ELR (cell line): ENCODE results near the gene CRYGB.

Experiments
- DNase-seq: peaks from one replicate; pipeline ENCODE4 v3.0.0-alpha.2; 2015; ENCODE audit warnings: low read depth

The CRYGB gene, protein sequence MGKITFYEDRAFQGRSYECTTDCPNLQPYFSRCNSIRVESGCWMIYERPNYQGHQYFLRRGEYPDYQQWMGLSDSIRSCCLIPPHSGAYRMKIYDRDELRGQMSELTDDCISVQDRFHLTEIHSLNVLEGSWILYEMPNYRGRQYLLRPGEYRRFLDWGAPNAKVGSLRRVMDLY

DNA sequence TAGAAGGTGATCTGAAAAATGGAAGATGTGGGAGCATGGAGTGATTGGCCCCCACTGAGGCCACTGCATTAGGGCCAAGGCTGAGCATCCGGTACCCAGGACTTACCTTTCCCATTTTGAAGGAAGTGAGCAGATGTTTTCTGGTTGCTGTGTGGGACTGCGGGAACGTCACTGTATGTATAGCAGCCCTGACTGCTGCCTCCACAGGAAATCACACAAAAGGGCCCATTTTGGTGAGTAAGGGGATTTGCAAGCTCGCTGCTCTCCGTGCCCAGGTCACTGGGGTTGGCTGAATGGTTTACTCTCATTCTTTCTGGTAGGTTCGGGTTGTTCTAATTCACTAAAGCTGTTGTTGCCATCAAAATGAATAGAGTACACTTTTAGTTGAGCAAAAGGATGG is at the start of gene CRYGB:
Gene CRYGB (minus strand): TSS at position 153 of the 400 bp plus-strand sequence. CDS start 38 bp downstream, at position 115.
- DNase-seq = no peak

DNA sequence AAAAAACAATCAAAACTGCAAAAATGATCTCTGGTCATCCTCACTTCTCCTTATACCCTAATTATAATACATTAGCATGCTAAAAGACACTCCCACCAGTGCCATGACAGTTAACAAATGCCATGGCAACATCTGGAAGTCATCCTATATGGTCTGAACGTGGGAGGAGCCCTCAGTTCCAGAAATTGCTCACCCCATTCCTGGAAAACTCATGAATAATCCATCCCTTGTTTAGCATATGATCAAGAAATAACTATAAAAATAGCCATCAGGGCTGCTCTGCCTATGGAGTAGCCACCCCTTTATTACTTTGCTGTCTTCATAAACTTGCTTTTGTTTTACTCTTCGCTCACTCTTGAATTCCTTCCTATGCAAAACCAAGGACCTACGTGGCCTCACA is 49.6 kb upstream of the CRYGB start:
- DNase-seq = no peak

DNA sequence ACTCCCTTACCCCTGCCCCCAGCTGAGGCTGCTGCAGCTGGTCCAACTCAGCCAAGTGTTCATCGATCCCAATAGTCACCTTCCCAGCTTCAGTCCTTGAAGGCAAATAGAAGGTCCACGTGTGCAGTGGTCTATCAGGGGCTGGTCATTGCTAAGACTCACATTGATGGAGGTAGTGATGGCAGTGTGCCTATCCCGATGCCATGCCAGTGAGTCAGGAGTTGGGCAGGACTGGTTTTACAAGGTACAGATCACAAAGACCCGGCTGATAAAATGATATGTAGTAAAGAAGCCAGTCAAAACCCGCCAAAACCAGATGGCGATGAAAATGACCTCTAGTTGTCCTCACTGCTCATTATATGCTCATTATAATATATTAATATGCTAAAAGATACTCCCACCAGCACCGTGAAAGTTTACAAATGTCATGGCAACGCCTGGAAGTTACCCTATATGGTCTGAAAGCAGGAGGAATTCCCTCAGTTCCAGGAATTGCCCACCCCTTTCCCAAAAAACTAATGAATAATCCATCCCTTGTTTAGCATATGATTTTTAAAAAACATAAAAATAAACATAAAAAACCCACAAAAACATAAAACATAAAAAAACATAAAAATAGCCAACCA is 46.8 kb upstream of the CRYGB start:
- no peak for DNase-seq

DNA sequence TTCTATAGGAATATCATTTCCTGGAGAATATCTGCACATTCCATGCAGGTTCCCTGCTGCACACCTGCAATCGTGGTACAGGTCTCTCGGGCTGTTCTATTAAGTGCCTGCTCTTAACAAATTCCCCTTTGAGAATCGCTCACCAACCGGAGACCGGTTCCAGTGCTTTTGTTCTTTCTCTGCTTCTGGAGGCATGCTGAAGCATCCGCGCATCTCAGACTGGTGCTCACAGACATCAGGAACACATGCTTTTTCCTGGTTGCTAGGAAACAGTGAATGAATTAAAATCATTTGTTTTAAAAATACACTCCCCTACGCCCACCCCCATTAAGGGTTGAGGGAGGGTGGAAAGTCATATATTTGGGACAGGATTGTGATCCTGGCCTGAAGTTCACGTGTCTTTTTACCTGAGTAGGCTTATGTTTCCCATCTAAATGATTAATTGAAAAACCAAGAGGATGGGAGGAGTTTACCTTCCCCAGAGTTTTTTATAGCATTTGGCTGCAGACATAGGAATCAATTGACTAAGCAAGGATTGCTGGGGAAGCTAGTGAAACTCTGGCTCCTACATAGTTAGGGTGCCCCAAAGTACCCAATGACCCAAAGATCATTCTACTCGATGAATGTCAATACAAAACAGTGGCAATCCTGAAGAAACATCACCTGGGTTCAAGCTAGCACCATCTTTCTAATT is 44.0 kb upstream of the CRYGB start, which contains the start of gene C2orf80:
Gene C2orf80 (minus strand): TSS at position 221 of the 694 bp plus-strand sequence. CDS start 3,044 bp downstream, outside the sequence.
- DNase-seq = no peak

DNA sequence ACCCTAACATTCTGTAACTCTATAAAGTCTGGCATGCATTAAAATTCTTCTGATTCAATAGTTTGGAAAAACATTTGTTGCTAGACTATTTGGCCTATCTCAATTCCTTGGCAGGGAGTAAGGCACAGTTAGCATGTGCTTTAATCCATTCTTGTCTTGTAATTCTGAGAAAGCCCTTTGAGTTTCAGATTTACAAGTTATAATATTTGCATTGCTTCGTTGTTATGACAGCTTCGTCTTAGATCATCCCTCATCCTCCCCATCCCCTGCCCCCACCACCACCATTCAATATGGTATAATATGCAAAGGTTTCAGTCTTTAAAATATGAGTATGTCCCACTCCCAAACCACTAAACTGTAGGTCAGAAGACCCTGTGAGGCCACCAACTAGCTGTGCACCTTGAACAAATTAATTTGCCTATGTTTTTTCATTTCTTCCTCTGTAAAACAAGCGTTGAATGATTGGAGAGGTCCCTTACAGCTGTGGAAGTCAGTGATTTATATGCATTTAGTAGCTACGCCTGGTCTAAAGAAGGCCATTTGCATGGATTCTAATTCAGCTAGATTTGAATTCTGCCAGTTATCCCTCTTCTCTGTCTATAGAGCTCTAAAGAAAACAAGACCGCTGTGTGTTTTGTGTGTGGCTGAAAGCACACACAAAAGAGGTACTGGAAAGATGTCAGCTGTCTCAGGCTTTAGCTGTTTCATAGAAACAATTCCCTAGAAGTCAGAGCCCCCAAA is 43.3 kb upstream of the CRYGB start:
- no peak for DNase-seq

DNA sequence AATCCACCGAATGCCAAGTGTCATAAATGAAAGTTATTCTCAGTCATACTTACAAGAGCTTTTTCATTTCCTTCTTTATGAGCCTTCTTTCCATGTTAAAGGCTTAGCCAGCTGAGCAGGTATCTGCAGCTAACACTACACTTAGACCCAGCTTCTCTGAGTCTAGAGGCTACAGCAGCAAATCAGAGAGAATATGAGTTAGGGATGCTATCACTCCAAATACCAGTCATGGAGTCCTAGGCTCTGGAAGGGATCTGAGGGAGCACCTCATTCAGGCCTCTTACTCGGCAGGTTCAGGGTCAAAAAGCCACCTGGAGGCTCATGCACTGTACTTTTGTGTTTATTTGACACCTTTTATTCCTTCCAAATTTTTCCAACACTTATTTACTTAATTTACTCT is 40.9 kb upstream of the CRYGB start:
- no peak for DNase-seq

DNA sequence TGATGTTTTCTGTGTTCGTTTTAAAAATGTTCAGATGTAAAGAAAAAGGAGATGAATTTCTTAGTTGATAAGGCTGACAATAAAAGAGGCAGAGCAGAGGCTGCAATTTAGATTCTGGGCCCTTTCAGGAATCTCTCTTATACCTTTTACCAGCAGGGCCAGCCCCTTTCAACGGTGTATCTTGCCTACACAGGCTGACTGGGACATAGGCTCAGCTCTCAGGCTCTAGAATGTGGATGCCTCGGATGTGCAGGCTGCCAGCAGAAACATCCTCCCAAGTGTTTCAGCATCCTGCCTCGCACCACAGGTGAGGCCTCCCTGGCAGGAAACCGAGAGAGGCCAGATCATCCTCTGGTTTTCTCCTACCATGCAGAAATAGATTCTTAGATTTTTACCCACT is 40.5 kb upstream of the CRYGB start:
- no peak for DNase-seq

DNA sequence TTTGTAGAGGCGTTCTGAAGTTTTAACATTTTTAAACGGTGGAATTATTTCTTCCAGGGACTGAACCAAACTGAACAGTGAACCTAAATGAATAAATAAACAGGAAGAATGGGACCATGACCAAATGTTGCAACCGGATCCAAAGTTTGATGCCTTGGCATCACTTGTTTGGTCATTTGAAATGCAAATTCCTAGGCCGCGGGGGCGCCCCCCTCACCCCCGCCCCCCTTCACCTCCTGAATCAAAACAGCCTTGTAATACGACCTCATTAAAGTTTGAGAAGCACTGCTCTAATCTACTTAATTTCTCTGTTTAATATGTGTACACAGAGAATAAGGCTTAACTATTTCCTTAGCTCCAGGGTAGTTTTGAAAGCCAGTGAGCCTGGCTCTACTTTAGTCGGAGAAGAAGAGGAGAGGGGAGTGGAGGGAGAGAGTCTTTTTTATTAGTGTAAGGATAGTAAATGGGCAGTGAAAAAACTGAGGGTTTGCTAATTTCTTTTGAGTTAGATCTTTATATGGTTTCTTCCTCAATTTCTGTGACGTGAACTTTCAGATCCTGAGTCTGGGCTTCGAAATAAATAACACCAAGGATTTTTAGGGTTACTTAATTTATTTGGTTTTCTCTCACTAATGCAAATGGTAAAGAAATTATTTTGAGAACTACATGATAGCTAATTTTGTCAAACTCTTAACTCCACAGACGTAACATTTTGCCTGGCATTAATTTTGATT is 38.2 kb upstream of the CRYGB start:
- no peak for DNase-seq

DNA sequence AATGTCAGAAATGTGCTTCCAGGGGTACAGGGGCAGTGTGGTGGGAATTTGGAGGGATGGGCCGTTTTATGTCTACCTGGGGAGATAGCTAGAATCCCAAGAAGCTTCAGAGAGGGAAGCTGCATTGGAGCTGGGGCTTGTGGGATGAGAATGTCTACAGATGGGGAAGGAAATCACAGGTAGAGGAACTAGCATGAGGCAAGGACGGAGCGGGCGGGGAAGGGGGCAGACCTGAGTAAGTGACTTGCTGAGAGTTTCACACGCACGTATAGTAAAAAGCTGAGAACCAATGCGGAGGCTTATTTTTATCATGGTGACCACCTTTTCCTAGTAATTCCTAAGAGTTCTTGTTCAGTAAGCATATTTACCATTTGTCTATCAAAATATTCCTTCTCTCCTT is 37.6 kb upstream of the CRYGB start:
- no peak for DNase-seq

DNA sequence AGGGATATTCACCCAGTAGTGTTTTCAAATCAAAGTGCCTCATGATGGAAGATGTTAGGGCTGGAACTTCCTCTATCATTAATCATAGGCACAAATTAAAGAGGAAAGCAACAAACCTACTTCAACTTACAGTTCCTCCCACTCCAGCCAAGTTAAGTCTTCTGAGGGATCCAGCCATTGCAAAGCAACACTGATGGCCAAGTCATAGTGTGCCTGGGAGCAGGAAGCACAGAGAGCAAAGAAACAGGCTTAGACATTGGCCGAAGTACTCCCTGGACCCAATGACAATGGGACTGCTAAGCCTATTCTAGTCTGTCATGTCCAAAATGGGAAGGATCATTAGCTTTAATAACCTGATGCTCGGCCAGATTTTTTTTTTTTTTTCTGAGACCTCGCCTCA is 36.9 kb upstream of the CRYGB start:
- no peak for DNase-seq

DNA sequence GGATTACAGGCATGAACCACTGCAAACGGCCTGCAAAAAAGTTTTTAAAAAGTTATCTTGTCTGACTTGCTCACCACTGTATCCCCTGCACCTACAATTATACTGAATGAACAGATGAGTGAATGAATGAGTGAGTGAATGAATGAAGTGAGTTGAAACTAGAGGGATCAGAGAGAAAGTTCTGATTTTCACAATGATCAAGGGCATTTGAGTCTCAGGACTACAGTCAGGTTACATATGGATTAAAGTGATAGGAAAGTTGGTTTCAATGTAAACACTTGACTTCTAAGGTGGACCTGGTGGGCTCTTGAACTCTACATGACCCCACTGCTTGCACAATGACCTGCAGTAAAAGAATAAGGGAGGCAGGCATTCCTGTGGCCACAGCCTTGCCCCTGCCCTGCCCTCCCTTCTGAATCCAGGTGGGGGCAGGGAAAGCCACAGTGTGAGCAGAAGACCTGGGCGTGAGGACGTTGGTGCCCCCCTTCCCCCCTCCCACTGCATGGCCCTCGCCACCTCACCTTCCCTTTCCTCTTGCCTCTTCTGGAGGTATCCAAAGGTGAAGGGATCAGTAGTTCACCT is 33.2 kb upstream of the CRYGB start:
- DNase-seq = no peak

DNA sequence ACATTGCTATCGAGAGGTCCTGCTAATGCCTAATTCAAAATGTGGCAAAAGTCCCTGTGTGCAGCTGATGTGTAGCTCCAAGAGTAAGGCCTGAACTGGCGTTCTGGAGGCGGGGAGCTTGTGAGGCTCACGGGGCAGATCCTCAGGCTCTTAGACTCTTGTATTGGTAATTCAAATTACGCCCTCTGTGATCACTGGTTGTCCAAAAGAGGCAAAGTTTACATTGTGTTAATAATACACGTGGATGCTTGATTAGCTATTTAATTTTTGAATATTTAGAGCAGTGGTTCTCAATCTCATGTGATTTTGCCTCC is 29.8 kb upstream of the CRYGB start:
- DNase-seq = no peak

DNA sequence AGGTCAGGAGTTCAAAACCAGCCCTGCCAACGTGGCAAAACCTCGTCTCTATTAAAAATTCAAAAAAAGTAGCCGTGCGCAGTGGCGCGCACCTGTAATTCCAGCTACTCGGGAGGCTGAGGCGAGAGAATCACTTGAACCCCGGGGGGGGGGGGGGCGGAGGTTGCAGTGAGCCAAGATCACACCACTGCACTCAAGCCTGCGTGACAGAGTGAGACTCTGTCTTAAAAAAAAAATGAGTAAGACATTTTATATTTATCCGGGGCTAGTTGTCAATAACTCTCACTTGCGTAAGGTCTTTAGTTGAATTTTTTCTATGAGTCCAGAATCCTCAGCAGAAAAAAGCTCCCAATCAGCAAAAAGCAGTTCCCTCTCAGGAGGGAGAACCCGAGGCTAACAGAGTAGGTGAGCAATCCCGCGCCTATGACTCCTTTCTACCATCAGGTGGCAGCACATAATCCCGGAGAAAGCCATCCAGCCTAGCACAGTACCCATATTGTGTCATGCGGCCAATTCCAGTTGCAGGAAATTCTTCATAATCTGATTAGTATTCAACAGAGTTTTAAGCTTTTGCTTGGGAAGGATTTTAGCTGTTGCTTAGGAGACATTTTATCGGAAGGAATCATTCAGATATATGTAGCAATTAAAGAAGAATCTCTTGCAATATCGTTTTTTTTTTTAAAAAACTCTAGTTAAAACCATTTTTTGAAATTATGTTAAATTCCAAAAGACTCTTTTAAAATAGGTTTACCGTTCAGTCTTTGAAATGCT is 29.3 kb upstream of the CRYGB start:
- peak; percentile 88 for DNase-seq

DNA sequence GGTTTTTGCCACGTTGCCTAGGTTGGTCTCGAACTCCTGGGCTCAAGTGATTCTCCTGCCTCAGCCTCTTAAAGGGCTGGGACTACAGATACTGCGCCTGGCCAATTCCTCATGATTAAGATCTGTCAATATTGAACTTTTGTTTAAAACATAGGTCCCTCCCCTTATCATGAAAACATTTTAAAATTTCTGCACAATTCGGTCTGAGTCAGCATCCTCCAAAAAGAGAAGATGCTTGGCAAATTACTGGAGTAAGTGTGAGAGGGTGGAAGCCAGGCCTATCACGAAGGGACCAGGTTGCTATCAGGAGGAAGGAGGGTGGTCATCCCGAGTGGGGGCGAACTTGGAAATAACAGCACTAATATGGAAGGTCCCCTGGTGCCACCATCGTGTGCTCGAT is 28.2 kb upstream of the CRYGB start:
- DNase-seq = no peak

DNA sequence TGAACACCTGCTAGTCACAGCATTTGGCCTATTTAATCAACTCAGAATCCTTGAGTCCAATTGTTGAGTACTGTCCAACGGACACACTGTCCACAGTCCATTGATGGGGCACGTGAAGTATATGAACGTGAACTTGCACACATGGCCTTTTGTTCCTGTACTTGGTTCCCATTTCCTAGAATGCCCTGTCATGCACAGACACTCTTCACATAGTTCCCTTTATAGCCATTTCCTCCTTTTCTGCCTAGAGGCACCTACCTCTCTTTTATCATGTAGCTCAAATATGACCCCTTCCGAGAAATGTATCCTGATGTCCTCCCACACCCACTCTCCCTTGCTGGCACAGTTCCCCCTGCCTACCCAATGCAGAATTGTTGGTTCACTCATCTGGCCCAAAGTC is 26.2 kb upstream of the CRYGB start:
- DNase-seq = no peak

DNA sequence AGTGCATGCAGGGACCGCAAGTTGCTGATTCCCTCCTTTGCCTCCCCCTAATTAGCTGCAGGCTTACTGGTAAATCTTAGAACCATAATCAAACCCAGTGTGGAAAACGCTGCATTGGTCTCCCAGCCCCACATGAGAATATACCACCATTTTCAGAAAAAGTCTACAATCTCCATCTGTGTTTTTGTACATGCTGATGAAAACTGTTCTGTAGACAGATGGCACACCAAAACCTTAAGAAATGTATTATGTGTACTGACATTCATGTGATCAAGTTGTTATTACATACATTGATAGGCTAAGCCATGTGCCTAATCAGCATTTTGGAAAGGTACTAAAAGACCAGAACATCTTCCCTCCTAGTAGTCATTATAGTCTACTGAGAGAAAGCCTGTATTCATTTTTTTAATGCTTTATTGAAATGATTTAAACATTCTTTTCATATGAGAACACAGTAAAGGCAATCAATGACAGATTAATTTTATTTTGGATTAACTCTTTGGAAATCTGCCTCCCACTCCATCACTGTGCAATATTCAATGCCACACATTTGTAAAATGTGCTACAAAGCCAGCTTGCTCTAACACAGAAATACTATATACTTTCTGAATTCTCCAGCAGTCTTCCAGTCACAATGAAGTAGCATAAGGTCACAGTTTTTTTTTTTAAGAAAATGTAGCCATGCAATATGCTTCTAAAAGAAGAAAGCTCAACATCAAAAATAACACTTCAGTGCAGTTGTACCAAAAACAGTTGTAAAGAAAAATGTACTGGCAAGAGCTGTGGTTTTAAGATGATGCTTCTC is 19.2 kb upstream of the CRYGB start:
- DNase-seq = no peak

DNA sequence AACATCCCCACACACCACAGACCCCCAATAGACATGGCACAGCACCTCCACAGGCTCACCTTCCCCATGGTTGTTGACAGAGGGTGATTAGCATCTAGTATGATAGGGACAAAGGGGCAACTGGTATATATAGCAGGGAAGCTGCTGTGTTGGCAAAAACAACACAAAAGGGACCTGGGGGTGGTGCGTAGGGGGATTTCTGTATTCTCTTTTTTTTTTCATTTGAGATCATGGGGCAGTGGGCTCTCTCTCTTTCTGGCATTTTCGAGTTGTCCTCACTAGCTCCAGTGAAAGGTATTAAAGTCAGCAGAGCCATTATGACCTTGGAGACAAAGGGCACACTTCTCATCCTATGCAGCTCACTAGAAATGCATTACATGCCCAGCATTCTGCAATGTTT is 17.5 kb upstream of the CRYGB start, which contains the start of gene CRYGA:
Gene CRYGA (minus strand): TSS at position 101 of the 400 bp plus-strand sequence. CDS start 33 bp downstream, at position 68.
- no peak for DNase-seq

DNA sequence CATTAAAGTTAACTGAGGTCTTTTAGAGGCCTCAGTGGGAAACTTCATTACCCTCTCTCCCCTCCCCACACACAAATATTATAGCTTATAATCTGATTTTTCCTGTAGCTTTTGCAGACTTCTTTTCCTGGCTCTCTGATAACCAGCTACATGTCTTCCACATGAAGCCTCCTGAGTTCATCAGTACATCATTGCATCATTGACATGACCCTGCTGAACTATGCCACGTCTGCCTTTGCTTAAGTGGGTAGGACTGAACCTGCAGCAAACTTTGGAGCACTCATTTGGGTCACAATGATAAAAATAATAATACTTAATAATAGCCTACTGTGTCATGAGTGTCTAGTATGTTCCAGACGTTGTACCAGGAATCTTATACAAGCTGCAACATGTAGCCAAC is 10.5 kb upstream of the CRYGB start:
- no peak for DNase-seq

DNA sequence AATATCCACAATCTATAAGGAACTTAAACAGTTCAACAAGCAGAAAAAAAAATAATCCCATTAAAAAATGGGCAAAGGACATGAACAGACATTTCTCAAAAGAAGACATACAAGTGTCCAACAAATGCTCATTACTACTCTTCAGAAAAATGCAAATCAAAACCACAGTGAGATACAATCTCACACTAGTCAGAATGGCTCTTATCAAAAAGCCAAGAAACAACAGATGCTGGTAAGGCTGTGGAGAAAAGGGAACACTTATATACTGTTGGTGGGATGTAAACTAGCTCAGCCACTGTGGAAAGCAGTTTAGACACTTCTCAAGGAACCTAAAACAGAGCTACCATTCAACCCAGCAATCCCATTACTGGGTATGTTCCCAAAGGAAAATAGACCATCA is 7.2 kb upstream of the CRYGB start:
- DNase-seq = no peak

DNA sequence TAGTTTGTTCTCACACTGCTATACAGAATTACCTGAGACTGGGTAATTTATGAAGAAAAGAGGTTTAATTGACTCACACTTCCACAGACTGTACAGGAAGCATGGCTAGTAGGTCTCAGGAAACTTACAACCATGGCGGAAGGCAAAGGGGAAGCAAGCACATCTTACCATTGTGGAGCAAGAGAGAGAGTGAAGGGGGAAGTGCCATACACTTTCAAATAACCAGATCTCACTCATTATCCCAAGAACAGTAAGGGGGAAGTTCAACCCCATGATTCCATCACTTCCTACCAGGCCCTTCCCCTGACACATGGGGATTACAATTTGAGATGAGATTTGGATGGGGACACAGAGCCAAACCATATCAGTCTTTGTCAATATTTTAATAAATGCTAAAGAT is 5.0 kb upstream of the CRYGB start:
- DNase-seq = no peak
